ENCODE measurements around the gene DLG2. TPM values are rescaled to one million over a fixed set of nuclear protein-coding genes. Genes with fewer than 3 reads are reported as not detected.

DLG2 gene
- total RNA-seq, 2 donors from 2014 or later = 3.8 to 16.4 TPM

GRCh38 chr11:84438565-84438964 is 1188.6 kb downstream of the DLG2 start:
- no peak for TF ChIP-seq CTCF (IDR thresholded peaks at IDR 0.05)
- H3K27me3 ChIP-seq (replicated peaks; ENCODE audit: insufficient read depth) = no peaks in the 10 kb centered on the region
- no peaks in the 10 kb centered on the region for H3K36me3 ChIP-seq
- H3K9me3 ChIP-seq = peaks cover 5% of the 10 kb centered on the region
- no peak overlapping the region for H3K27ac ChIP-seq
- H3K4me3 ChIP-seq = no peak overlapping the region
- DNase-seq (ENCODE audit: low spot score) (no peak), ATAC-seq (ENCODE audit: insufficient number of reproducible peaks, low FRiP score, low read depth) (no peak)
- no peaks in the 10 kb centered on the region for H3K4me1 ChIP-seq (ENCODE audit: control insufficient read depth in 1 of 2, low read depth in 2 of 2)

- Histone ChIP-seq H3K4me1 (ENCODE audit: control insufficient read depth in 1 of 2, low read depth in 2 of 2) (no peaks in the 10 kb centered on the region), H3K4me3 (no peak overlapping the region), H3K36me3 (no peaks in the 10 kb centered on the region), H3K9me3 (peaks cover 5% of the 10 kb centered on the region), H3K27me3 (replicated peaks; ENCODE audit: insufficient read depth) (no peaks in the 10 kb centered on the region), H3K27ac (no peak overlapping the region)
- no peak for ATAC-seq (ENCODE audit: insufficient number of reproducible peaks, low FRiP score, low read depth)
- no peak for DNase-seq (ENCODE audit: low spot score)
- no peak for TF ChIP-seq CTCF (IDR thresholded peaks at IDR 0.05)
Observed at GRCh38 chr11:84437071-84437980, 1189.8 kb downstream of the DLG2 start.

- Histone ChIP-seq H3K27me3 (replicated peaks; ENCODE audit: insufficient read depth) (no peaks in the 10 kb centered on the region), H3K36me3 (no peaks in the 10 kb centered on the region), H3K4me1 (ENCODE audit: control insufficient read depth in 1 of 2, low read depth in 2 of 2) (no peaks in the 10 kb centered on the region), H3K27ac (no peak overlapping the region), H3K4me3 (no peak overlapping the region), H3K9me3 (no peaks in the 10 kb centered on the region)
- DNase-seq (ENCODE audit: low spot score) (no peak), ATAC-seq (ENCODE audit: insufficient number of reproducible peaks, low FRiP score, low read depth) (no peak)
- no peak for TF ChIP-seq CTCF (IDR thresholded peaks at IDR 0.05)
Observed at GRCh38 chr11:84430661-84431060, 1196.5 kb downstream of the DLG2 start.

- no peak overlapping the region for H3K4me3 ChIP-seq
- no peak for TF ChIP-seq CTCF (IDR thresholded peaks at IDR 0.05)
- H3K9me3 ChIP-seq = no peaks in the 10 kb centered on the region
- no peaks in the 10 kb centered on the region for H3K36me3 ChIP-seq
- H3K4me1 ChIP-seq (ENCODE audit: control insufficient read depth in 1 of 2, low read depth in 2 of 2) = no peaks in the 10 kb centered on the region
- H3K27me3 ChIP-seq (replicated peaks; ENCODE audit: insufficient read depth) = no peaks in the 10 kb centered on the region
- no peak for ATAC-seq (ENCODE audit: insufficient number of reproducible peaks, low FRiP score, low read depth)
- no peak overlapping the region for H3K27ac ChIP-seq
- no peak for DNase-seq (ENCODE audit: low spot score)
Observed at GRCh38 chr11:84425673-84426072, 1201.5 kb downstream of the DLG2 start.

GRCh38 chr11:84420271-84420670 is 1206.9 kb downstream of the DLG2 start:
- Histone ChIP-seq H3K4me1 (ENCODE audit: control insufficient read depth in 1 of 2, low read depth in 2 of 2) (no peaks in the 10 kb centered on the region), H3K36me3 (no peaks in the 10 kb centered on the region), H3K9me3 (no peaks in the 10 kb centered on the region), H3K4me3 (no peak overlapping the region), H3K27me3 (replicated peaks; ENCODE audit: insufficient read depth) (no peaks in the 10 kb centered on the region), H3K27ac (no peak overlapping the region)
- no peak for TF ChIP-seq CTCF (IDR thresholded peaks at IDR 0.05)
- no peak for DNase-seq (ENCODE audit: low spot score)
- ATAC-seq (ENCODE audit: insufficient number of reproducible peaks, low FRiP score, low read depth) = no peak

Data from thoracic aorta (tissue), 2 donors.